ENCODE measurements around the gene JARID2. TPM values are rescaled to one million over a fixed set of nuclear protein-coding genes. Genes with fewer than 3 reads are reported as not detected.

JARID2 gene
- total and polyA plus RNA-seq, 9 of the 15 experiments (the other 6 are each of a cell fraction or from before 2014, with no cell fraction given), result 5.0 to 29.0 (median 15.6) TPM

DNA sequence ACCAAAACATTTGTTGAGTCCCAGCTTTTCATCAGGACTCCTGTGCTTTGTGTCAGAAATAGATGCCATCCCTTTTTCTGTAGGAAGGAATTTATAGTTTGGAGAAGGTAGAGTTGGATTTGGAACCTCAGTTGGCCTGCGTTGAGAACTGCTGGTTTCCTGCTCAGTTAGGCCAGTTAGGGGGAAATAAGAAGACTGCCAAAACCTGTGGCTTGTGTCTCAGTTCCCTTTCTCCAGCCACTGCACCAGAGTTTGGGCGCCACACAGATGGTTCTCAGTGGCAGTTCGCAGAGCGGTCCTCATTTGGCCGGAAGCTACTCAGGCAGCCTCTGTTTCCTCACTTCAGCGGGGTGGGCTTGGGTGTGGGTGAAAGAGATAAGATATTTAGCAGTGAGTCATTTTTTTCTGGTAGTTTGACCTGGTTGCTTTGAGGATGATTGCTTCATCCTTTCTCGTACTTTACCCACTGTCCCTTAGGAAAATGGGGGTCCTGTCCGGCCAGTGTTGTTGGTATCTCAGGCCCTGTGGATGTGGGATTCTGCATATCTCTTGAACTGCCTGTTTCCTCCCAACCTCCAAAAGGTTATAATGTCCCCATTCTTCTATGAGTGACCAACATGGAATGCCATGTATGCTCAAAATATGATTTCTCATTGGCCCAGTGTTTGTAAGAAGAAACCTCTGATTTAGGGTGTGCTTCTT, 53.7 kb downstream of the JARID2 start (continued):
- TF ChIP-seq NR1H2 (CRISPR knock-in tag; IDR thresholded peaks at IDR 0.05), result no peak
- TF ChIP-seq ZNF449 (CRISPR knock-in tag; IDR thresholded peaks at IDR 0.05), result no peak
- peak; percentile 91 to 93 for TF ChIP-seq TRIM24 (IDR thresholded peaks at IDR 0.05)
- no peak for TF ChIP-seq IRF1 (CRISPR knock-in tag; IDR thresholded peaks at IDR 0.05; ENCODE audit: borderline replicate concordance)
- TF ChIP-seq MTA2 (IDR thresholded peaks at IDR 0.05; ENCODE audit: low read depth), result peak; percentile 89
- TF ChIP-seq, protein P1, sequence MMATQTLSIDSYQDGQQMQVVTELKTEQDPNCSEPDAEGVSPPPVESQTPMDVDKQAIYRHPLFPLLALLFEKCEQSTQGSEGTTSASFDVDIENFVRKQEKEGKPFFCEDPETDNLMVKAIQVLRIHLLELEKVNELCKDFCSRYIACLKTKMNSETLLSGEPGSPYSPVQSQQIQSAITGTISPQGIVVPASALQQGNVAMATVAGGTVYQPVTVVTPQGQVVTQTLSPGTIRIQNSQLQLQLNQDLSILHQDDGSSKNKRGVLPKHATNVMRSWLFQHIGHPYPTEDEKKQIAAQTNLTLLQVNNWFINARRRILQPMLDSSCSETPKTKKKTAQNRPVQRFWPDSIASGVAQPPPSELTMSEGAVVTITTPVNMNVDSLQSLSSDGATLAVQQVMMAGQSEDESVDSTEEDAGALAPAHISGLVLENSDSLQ (IDR thresholded peaks at IDR 0.05), result peak; percentile 48
- TF ChIP-seq ZBTB40 (IDR thresholded peaks at IDR 0.05), result no peak
- TF ChIP-seq ZBTB40 (CRISPR knock-in tag; IDR thresholded peaks at IDR 0.05), result no peak
- TF ChIP-seq, protein P2, sequence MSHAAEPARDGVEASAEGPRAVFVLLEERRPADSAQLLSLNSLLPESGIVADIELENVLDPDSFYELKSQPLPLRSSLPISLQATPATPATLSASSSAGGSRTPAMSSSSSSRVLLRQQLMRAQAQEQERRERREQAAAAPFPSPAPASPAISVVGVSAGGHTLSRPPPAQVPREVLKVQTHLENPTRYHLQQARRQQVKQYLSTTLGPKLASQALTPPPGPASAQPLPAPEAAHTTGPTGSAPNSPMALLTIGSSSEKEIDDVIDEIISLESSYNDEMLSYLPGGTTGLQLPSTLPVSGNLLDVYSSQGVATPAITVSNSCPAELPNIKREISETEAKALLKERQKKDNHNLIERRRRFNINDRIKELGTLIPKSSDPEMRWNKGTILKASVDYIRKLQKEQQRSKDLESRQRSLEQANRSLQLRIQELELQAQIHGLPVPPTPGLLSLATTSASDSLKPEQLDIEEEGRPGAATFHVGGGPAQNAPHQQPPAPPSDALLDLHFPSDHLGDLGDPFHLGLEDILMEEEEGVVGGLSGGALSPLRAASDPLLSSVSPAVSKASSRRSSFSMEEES (CRISPR knock-in tag; IDR thresholded peaks at IDR 0.05), result no peak

Measured in K562 (cell line).